H4 (cell line): ENCODE measurements around the gene IBA57. TPM values are rescaled to one million over a fixed set of nuclear protein-coding genes. Genes with fewer than 3 reads are reported as not detected.
"Not testable (repeated sequence)": the region's sequence is repeated elsewhere in the genome, so short reads cannot be mapped to it uniquely, and the experiment has no call there.

Experiments
- DNase-seq: peaks from one replicate; pipeline ENCODE4 v3.0.0-alpha.2; 2015; ENCODE audit warnings: low spot score
- total RNA-seq: library from RNA; depleted of rRNA; stranded (reverse); fragments of >200 nt; shearing (Covaris generic); gene quantifications from 2 replicates; pipeline ENCODE4 v1.2.3, GENCODE V29; 2014

The IBA57 gene
- total RNA-seq, 1 experiment from 2014 or later: 0.74 TPM

DNA sequence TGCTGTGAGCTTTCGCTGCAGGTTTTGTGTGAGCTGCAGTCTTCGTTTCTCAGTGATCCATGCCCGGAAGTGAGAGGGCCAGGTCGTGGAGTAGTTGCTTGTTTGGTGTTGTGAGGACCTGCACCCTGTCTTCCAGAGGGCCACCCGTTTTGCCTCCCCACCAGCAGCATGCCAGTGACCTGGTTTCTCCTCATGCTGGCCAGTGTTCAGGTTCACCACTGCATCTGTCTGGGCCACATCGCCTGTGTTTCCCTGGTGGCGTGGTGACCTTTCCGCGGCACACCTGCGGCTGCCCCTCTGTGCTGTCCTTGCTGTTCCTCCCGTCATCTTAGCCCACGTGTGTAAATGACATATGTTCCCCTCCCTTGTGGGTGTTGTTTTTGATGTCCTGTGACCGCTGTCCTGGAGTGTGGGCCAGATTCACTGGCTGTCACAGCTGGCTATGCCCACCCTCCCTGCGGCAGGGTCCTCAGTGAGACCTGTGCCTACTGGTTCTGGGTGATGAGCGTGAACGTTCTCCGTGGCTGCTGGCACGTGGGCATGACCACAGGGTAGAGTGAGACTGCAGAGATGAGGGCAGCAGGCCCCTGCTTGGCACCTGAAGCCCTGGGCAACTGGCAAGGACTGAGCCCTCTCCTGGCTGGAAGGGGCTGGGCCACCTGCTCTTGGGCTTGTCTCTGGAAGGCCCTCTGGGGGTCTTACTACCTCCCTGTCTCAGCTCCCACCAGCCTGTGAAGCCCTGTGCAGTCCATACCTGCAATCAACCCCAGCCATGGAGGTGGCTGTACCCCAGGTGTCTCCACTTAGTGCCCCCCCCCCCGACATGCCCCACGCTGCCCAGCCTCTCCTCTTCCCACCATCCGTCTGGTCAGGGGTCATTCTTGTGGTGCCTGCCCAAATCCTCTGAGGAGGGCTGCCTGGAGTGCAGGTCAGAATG is 7.3 kb downstream of the IBA57 start:
- DNase-seq: no peak

DNA sequence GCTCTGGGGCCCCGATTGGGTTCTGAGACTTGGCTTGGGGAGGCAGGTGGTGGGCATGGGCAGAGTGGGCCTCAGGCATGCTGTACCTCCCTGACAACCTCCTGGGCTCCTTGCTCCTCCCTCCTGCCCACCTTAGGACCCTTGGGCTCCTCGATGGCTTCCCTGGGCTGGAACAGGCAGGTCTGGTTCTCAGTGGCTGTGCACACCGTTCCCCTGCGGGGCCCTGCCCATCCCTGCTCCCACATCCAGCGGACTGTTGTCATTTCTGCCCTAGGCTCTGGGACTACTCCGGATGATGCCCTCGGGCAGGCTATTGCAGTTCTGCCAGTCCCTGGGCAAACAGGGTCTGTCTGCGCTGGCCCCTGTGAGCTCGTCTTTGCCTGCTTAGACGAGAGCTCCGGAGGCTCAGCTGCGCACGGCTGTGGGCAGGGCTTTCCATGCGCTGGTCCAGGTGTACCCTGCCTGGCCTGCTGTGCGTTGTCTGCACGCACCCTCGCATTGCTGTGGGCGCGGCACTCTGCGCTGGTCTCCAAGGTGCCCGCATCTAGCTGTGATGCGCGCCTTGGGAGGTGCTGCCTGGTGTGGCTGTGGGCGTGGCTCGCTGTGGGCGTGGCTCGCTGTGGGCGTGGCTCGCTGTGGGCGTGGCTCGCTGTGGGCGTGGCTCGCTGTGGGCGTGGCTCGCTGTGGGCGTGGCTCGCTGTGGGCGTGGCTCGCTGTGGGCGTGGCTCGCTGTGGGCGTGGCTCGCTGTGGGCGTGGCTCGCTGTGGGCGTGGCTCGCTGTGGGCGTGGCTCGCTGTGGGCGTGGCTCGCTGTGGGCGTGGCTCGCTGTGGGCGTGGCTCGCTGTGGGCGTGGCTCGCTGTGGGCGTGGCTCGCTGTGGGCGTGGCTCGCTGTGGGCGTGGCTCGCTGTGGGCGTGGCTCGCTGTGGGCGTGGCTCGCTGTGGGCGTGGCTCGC is 8.2 kb downstream of the IBA57 start:
- not testable (repeated sequence) for DNase-seq

DNA sequence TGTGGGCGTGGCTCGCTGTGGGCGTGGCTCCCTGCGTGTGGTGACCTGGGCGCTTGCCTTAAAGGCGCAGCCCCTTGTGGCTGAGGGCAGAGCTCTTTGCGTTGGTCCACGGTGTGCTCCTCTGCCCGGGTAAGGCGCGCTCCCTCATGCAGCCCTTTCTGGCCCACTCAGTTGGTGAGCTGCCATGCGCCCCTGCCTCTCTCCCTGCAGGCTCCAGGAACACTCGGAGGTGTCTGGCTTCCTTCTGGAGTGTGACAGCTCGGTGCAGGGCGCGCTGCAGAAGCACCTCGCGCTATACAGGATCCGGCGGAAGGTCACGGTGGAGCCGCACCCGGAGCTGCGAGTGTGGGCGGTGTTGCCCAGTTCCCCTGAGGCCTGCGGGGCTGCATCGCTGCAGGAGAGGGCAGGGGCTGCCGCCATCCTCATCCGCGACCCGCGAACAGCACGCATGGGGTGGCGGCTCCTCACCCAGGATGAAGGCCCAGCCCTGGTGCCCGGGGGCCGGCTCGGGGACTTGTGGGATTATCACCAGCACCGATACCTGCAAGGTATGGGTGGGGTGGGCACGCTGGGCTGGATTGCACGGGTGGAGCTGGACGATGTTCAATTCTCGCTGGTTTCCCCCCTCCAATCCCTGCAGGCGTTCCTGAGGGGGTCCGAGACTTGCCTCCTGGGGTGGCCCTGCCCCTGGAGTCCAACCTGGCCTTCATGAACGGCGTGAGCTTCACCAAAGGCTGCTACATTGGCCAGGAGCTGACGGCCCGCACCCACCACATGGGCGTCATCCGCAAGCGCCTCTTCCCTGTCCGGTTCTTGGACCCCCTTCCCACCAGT is 9.1 kb downstream of the IBA57 start:
- DNase-seq: no peak

DNA sequence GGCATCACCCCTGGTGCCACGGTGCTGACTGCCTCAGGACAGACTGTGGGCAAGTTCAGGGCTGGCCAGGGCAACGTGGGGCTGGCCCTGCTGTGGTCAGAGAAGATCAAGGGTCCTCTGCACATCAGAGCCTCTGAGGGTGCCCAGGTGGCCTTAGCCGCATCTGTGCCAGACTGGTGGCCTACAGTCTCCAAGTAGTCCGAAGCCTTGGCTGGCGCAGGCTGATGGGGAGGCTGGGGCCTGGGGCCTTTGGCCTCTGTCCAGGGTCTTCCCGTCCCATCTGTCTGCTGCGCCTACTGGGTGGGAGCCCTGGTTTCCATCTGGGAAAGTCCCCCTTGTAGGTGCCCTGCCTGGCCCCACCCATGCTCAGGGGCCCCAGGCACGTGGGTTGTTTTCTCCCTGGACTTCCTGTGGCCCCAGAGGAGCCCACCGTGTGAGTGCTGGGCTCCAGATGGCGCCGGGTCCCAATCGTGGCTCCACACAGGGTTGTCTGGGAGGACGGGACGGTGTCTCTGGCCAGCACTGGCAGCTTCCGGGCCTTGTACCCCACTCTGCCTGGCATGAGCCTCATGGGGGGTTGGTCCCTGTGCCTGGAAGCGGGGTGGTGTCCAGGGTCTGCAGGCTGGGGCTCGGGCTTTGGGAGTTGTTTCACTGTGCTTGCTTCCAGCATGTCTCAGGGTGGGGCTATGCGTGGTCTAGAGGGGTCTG is 9.9 kb downstream of the IBA57 start:
- DNase-seq: no peak

DNA sequence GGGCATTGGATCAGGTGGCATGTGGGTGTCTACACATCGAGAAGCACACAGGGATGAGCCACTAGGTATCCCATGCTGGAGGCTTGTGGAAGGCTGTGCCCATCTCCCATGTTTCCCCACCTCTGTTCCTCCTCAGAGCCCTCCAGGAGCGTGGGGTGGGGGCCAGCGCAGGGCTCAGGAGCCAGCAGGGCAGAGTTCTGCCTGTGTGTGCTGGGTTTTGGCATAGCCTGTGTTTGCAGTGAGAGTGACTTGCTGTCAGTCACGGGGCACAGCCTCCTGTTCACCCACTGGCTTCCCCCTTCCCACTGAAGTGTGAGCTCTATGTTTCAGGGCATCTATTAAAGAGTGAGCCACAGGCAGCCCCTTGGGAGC is 10.4 kb downstream of the IBA57 start:
- DNase-seq: no peak

DNA sequence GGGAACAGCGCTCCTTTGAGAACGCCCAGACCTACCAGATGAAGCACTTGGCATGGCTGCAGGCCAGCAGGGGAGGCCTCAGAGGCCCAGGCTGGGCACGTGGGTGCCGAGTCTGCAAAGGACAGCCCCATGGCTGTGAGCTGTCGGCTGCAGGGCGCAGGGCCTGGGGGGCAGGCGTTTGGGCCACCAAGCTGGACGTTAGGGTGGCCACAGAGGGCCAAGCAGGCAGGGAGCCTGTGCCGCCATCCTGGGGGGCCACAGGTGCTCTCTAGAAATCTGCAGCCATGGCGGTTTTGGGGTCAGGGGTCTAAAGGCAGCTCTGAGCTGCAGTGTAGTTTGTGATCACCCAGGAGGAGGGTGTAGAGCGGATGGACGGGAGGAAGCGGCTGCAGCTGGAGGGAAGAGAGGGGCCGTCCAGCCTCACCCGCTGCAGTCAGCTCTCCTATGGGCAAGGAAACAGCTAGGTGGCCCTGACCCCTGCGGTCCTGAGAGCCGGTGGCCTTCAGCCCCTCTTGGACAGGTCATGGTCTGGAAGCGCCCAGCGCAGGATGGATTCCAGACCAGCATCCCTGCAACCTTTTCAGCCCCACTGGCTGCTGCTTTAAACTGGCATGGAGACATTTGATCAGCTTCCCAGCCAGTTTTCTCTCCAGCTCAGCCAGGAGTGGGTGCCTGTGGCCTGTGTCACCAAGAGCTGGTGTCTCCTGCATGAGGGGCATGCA is 11.0 kb downstream of the IBA57 start:
- DNase-seq: no peak

DNA sequence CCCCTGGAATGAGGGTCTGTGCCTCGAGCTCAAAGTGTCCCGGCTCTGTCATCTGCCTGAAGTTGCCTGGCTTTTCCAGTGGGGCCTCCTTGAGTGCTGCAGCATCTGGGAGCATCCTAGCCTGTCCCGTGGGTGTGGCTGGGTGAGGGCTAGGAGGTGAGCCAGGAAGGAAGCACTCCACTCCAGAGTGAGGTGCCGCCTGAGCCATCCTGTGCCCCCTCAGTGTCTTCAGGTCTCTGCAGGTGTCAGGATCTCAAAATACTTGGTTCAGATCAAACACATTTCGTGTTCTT is 11.5 kb downstream of the IBA57 start:
- DNase-seq: no peak

DNA sequence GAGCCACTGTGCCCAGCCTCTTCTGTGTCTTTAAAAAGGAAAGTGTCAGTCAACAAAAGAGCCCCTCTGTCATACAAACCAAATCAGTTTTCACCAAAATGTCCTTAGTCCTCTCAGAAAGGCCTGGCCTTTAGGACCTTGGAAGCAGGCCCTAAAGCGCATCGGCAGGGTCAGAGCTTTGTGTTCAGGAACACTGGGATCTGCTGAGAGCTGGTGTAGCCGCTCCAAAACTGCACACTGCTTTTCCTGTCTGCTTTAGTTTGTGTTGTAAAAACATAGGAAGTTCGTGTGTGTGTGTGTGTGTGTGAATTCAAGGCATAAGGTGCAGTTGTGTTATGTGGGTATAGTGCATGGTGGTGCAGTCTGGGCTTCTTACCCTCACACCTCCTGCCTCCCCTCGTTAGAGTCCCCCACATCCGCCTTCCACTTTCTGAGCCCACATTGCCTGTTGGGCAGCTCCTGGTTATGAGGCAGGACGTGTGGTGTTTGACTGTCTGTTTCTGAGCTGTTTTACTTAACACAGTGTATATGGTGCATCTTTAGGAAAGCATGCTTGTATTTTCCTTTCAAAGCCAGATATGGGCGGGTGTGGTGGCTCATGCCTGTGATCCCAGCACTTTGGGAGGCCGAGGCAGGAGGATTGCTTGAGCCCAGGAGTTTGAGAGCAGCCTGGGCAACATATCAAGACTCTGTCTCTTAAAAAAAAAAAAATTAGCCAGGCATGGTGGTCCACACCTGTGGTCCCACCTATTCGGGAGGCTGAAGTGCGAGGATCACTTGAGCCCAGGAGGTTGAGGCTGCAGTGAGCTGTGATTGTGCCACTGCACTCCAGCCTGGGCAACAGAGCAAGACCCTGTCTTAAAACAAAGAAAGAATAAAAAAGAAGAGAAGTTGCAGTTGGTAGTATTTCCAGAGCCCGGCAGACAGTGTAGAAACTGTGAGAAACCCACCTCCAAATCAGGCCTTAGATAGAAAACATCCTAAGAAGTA is 12.4 kb downstream of the IBA57 start:
- DNase-seq: no peak

DNA sequence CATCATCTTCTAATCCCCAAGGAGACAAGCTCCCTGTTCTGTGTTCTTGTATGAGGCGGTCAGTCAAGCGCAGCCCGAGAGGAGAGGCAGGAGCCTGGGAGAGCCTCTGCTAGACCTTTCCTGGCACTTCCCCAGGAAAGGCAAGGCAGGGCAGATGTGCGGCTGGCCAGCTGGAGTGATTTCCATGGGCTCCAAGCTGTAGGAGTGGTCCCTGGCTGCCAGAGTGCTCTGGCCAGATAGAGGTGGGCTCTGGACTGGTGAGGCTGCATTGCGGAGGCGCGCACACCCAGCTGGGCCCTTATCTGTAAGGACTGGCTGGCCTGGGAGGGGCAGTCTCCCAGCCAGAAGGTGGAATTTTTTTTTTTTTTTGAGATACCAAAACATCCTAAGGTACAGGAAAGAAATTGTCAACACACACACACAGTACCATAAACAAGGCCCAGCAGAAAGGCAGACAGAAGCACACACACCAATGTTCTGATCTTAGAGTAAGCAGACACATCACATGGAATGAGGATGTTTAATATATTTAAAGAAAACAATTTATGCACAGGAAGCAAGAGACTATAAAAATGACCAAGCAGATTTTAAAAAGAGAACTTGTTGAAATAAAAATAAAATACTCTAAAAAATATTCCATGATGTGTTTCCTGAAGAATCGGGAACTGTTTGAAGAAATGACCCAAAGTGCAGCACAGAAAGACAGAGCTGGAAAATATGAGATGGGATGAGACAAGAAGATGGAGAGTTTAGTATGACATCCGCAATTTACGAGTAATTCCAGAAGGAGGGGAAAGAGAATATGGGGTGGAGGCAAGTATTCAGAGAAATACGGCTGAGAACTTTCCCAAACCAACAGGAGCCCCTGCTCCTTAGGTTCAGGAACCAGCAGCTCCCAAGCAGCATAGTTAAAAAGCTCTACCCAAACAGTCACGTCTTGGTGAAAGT is 13.4 kb downstream of the IBA57 start:
- DNase-seq: no peak

DNA sequence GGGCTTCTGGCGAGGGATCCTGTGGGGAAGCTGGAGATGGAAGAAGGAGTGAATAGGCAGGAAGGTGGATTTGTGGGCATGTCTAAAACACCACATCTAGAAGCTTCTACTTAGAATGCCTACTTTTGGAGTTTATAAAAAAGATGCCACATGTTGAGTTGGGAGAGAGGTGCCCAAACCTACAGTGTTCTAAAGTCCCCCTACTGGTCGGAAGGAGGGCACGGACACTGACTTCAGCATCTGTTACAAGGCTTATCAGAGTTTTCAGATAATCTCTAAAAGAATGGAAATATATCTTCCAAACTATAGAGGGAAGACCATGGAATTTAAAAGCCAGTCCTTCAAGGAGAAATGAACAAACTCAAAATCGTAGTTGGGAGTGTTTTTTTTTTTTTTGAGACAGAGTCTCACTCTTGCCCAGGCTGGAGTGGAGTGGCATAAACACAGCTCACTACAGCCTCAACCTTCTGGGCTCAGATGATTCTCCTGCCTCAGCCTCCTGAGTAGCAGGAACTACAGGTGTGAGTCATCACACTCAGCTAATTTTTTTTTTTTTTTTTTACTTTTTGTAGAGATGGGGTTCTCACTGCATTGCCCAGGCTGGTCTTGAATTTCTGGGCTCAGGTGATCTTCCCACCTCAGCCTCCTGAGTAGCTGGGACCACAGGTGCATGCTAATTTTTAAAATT is 14.8 kb downstream of the IBA57 start:
- DNase-seq: no peak

DNA sequence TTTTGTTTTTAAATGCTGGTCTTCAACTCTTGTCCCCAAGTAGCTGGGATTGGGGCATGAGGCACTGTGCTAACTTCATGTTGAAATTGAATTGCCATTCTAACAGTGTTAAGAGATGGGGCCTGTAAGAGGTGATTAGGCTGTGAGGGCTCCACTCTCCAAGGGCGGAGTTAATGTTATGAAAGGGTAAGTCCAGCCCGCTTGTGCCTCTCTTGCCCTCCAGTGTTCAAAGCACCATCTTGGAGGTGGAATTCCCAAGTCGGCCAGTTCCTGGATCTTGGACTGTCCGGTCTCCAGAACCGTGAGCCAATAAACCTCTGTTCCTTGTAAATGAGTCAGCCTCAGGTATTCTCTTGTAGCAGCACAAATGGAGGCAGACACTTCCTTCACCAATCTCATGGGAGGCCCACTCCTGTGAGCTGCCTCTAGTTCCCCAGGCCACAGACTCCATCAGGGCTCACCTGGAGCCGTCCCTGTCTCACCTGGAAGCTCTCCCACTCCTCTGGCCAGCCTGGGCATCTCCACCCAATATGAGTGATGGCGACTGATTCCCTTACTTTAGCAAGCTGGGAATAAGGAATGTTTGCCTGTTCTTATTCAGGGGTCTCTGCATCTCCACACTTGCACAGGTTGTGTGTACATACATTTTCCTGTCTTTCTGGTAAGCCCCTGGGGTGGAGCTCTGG is 15.5 kb downstream of the IBA57 start:
- DNase-seq: no peak

DNA sequence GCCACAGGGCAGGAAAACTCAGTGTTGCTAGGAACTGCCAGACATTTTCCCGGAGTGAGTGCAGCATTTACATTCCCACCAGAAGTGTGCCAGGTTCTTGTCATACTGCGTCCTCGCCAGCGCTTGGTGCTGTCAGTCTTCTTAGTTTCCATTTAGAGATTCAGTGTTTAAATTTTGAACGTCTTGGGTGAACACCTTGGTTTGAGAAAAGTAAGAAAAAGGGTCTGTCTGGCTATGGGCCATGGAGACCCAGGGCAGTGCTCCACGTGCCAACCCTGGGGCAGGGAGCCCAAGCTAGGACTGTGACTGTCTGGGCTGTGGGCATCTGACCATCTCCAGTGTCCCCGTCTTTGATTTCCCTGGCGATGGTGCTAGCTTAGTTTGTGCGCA is 16.0 kb downstream of the IBA57 start:
- no peak for DNase-seq

DNA sequence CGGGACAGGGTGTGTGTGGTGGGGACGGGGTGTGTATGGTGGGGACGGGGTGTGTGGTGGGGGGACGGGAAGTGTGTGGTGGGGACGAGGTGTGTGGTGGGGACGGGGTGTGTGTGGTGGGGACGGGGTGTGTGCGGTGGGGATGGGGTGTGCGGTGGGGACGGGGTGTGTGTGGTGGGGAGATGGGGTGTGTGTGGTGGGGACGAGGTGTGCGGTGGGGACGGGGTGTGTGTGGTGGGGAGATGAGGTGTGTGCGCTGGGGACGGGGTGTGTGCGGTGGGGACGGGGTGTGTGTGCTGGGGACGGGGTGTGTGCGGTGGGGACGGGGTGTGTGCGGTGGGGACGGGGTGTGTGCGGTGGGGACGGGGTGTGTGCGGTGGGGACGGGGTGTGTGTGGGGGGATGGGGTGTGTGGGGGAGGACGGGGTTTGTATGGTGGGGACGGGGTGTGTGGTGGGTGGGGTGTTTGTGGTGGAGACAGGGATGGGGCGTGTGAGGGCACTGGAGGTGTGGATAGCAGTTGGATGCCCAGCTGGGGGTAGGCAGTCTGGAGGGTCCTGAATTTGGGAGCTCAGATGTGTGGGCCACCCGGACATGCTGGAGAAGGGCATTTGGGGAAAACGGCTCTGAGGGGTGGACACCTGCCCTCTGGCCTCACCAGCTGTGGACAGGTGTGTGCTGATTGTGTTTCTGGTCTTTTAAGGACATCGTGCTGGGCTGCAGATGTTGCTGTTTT is 16.9 kb downstream of the IBA57 start:
- no peak for DNase-seq

DNA sequence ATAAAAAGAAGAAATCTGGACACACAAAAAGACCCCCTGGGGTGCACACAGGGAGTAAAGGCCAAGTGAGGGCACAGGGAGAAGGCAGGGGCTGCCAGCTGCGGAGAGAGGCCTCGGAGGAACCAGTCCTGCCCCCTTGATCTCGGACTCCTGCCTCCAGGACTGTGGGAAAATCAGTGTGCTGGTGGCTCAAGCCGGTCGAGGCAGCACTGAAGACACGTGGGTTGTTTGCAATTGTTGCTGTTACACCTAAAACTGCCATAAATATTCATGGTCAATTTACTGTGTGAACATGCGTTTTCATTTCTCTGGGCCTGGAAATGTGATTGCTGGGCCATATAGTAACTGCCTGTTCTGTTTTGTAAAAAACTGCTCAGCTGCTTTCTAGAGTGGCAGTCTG is 18.5 kb downstream of the IBA57 start:
- DNase-seq: no peak

DNA sequence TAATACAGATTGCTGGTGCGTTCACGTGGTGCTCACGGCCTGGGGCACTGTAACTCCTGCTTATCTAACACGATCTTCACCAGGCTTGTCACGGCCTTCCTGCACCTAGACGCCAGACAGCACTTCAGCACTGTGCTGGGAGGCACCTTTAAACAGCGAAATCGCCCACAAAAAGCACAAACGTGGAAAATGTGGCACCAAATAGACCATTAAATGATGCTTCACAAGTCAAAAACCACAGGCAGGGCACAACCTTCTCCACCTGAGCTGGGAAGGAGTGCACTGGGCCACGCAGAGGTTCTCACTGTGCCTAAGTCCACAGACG is 20.0 kb downstream of the IBA57 start:
- no peak for DNase-seq

DNA sequence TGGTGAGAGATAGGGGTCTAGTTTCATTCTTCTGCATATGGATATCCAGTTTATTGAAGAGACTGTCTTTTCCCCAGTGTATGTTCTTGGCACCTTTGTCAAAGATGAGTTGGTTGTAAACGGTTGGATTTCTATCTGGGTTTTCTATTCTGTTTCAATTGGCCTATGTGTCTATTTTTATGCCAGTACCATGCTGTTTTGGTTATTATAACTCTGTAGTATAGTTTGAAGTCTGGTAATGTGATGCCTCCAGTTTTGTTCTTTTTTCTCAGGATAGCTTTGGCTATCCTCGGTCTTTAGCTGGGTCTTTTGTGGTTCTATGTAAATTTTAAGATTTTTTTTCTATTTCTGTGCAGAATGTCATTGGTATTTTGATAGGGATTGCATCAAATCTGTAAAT is 22.6 kb downstream of the IBA57 start:
- not testable (repeated sequence) for DNase-seq

DNA sequence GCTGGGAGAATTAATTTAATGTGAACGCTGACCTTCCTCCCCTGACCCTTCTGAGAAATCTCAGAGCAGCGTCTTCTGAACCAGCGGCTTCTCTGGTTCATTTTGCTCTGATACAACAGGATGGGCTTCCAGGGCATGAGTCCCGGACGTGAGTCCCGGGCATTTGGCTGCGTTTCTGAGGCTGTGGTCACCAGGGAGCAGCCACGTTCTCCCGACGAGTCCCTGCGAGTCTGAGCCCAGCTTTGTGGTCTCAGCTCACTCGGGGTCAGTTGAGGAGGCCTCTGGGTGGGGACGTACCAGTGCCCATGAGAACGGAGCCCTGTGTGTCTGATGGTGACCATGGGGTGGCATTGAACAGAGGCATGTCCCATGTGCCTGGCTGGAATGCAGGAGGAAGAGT is 24.6 kb downstream of the IBA57 start:
- no peak for DNase-seq
